H1 (cell line): Measurements from ENCODE around the gene GNB1. TPM values are rescaled to one million over a fixed set of nuclear protein-coding genes. Genes with fewer than 3 reads are reported as not detected.
A peak's percentile ranks its signal among the peaks of the same experiment; 100 is the strongest.

ENCODE experiments used
- CHD2 ChIP-seq: IDR thresholded peaks from 2 replicates; pipeline ENCODE4 v1.6.1; 2012; ENCODE audit warnings: low read length, improper control_type of control experiment
- POLR2AphosphoS5 ChIP-seq: IDR thresholded peaks from 2 replicates; pipeline ENCODE4 v1.6.1; 2011; ENCODE audit warnings: low read depth, low read length
- RAD21 ChIP-seq, 2 experiments: IDR thresholded peaks in 1 of 2; conservative IDR thresholded peaks in 1 of 2; 2 replicates each; pipeline ENCODE4 v1.6.1; 2011; ENCODE audit warnings: low read depth in 2 of 2, low read length in 2 of 2, improper control_type of control experiment in 1 of 2, inconsistent platforms in 1 of 2, mild to moderate bottlenecking in 1 of 2, moderate library complexity in 1 of 2
- SAP30 ChIP-seq: fragments of 300-600 bp; sonication (generic); IDR thresholded peaks from 2 replicates; pipeline ENCODE4 v1.7.1; 2012; ENCODE audit warnings: low read length, moderate library complexity, mild to moderate bottlenecking, inconsistent platforms; ENCODE audit not compliant: insufficient read depth, insufficient replicate concordance
- SIRT6 ChIP-seq: IDR thresholded peaks from one replicate; pipeline ENCODE4 v1.7.1; 2012; ENCODE audit warnings: low read length, inconsistent platforms
- SRF ChIP-seq: IDR thresholded peaks from 2 replicates; pipeline ENCODE4 v1.6.1; 2011; ENCODE audit warnings: mild to moderate bottlenecking, low read depth, low read length, moderate library complexity
- polyA plus RNA-seq, 7 experiments: library from polyadenylated mRNA; depleted of rRNA in 3 of 7; stranded (reverse) in 5 of 7; unstranded in 2 of 7; fragments of >200 nt in 5 of 7; fragments of 200-250 nt in 2 of 7; gene quantifications; 1 replicate in 5 of 7; 2 replicates in 1 of 7; 4 replicates in 1 of 7; pipeline versions ENCODE4 v1.2.1 to v1.2.3, GENCODE V29; 2011 to 2013; ENCODE audit warnings: missing spikeins in 2 of 7, mixed read lengths in 2 of 7
- total RNA-seq: library from RNA; stranded (reverse); fragmentation: NEBNext Ultra II Directional; extraction: Animal tissue kit (Norgen Biotek cat#: 25700); gene quantifications from 2 replicates; pipeline ENCODE4 v1.2.1, GENCODE V29; 2021
- TF ChIP-seq, protein P1 (sequence below): fragments of 300-600 bp; sonication (generic); IDR thresholded peaks from 2 replicates; pipeline ENCODE4 v1.7.1; 2012; ENCODE audit warnings: low read length, moderate library complexity, mild to moderate bottlenecking, inconsistent platforms; ENCODE audit not compliant: insufficient replicate concordance
- TF ChIP-seq, protein P2 (sequence below): IDR thresholded peaks from 2 replicates; pipeline ENCODE4 v1.6.1; 2012; ENCODE audit warnings: inconsistent platforms

GNB1 gene
- total and polyA plus RNA-seq, 2 of the 8 experiments (the other 6 are each of a cell fraction or from before 2014, with no cell fraction given) = 343 to 382 TPM

DNA sequence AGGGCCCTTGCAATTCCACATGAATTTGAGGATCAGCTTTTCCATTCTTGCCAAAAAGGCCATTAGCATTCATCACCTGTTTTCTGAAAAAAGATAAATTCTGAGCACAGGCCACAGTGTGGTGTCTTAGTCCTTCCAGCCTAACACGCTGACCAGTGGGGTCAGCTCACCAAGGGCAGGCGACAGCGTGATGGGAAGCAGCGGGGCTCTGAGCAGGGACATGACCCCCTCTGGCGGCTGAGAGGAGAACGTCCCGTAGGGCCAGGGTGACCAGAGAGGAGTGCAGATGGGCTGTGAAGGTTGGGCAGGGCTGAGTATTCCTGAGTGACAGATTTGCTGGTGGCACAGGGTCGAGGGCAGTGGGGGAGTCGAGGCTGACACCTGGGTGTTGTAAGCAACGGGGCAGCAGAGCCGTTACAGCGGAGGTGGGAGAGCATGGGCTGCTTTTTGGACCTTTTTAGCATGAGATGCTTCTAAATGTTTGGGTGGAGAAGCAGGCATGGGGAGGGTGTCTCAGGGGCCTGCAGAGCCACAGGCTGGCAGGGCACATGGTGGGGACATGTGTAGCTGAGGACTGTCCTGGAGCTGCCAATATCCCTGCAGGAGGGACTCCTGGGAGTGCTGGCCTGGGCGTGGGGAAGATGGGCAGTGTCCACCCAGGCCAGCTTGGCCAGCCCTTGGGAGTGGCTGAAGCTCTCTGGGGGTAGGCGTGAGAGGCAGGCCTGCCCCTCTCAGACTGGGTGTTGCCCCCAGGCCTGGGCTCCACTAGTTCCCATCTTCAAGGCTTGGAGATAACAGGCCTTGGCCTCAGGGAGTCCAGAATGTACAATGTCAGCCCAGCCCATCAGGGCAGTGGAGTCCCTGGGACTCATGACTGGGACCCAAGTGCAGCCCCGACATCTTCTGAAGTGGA is 15.6 kb upstream of the GNB1 start (continued):
- TF ChIP-seq SAP30 = no peak
- TF ChIP-seq POLR2AphosphoS5 = no peak
- TF ChIP-seq, protein P1, sequence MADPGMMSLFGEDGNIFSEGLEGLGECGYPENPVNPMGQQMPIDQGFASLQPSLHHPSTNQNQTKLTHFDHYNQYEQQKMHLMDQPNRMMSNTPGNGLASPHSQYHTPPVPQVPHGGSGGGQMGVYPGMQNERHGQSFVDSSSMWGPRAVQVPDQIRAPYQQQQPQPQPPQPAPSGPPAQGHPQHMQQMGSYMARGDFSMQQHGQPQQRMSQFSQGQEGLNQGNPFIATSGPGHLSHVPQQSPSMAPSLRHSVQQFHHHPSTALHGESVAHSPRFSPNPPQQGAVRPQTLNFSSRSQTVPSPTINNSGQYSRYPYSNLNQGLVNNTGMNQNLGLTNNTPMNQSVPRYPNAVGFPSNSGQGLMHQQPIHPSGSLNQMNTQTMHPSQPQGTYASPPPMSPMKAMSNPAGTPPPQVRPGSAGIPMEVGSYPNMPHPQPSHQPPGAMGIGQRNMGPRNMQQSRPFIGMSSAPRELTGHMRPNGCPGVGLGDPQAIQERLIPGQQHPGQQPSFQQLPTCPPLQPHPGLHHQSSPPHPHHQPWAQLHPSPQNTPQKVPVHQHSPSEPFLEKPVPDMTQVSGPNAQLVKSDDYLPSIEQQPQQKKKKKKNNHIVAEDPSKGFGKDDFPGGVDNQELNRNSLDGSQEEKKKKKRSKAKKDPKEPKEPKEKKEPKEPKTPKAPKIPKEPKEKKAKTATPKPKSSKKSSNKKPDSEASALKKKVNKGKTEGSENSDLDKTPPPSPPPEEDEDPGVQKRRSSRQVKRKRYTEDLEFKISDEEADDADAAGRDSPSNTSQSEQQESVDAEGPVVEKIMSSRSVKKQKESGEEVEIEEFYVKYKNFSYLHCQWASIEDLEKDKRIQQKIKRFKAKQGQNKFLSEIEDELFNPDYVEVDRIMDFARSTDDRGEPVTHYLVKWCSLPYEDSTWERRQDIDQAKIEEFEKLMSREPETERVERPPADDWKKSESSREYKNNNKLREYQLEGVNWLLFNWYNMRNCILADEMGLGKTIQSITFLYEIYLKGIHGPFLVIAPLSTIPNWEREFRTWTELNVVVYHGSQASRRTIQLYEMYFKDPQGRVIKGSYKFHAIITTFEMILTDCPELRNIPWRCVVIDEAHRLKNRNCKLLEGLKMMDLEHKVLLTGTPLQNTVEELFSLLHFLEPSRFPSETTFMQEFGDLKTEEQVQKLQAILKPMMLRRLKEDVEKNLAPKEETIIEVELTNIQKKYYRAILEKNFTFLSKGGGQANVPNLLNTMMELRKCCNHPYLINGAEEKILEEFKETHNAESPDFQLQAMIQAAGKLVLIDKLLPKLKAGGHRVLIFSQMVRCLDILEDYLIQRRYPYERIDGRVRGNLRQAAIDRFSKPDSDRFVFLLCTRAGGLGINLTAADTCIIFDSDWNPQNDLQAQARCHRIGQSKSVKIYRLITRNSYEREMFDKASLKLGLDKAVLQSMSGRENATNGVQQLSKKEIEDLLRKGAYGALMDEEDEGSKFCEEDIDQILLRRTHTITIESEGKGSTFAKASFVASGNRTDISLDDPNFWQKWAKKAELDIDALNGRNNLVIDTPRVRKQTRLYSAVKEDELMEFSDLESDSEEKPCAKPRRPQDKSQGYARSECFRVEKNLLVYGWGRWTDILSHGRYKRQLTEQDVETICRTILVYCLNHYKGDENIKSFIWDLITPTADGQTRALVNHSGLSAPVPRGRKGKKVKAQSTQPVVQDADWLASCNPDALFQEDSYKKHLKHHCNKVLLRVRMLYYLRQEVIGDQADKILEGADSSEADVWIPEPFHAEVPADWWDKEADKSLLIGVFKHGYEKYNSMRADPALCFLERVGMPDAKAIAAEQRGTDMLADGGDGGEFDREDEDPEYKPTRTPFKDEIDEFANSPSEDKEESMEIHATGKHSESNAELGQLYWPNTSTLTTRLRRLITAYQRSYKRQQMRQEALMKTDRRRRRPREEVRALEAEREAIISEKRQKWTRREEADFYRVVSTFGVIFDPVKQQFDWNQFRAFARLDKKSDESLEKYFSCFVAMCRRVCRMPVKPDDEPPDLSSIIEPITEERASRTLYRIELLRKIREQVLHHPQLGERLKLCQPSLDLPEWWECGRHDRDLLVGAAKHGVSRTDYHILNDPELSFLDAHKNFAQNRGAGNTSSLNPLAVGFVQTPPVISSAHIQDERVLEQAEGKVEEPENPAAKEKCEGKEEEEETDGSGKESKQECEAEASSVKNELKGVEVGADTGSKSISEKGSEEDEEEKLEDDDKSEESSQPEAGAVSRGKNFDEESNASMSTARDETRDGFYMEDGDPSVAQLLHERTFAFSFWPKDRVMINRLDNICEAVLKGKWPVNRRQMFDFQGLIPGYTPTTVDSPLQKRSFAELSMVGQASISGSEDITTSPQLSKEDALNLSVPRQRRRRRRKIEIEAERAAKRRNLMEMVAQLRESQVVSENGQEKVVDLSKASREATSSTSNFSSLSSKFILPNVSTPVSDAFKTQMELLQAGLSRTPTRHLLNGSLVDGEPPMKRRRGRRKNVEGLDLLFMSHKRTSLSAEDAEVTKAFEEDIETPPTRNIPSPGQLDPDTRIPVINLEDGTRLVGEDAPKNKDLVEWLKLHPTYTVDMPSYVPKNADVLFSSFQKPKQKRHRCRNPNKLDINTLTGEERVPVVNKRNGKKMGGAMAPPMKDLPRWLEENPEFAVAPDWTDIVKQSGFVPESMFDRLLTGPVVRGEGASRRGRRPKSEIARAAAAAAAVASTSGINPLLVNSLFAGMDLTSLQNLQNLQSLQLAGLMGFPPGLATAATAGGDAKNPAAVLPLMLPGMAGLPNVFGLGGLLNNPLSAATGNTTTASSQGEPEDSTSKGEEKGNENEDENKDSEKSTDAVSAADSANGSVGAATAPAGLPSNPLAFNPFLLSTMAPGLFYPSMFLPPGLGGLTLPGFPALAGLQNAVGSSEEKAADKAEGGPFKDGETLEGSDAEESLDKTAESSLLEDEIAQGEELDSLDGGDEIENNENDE = no peak
- TF ChIP-seq CHD2 = no peak
- no peak for TF ChIP-seq SIRT6
- TF ChIP-seq SRF = no peak
- TF ChIP-seq RAD21 (IDR thresholded peaks at IDR 0.05 in 1 of 2, conservative IDR thresholded peaks at IDR 0.05 in 1 of 2; ENCODE audit: low read depth in 2 of 2, low read length in 2 of 2) = peak; percentile 96 to 97
- TF ChIP-seq, protein P2, sequence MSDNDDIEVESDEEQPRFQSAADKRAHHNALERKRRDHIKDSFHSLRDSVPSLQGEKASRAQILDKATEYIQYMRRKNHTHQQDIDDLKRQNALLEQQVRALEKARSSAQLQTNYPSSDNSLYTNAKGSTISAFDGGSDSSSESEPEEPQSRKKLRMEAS = peak; percentile 46; the same call in 1 of the 2 replicates
